ENCODE results near the gene ITPKB. TPM values are rescaled to one million over a fixed set of nuclear protein-coding genes. Genes with fewer than 3 reads are reported as not detected.
"Not testable (repeated sequence)": the region's sequence is repeated elsewhere in the genome, so short reads cannot be mapped to it uniquely, and the experiment has no call there.

ITPKB gene
- total RNA-seq, 2 experiments from 2014 or later: 43.6 to 44.4 TPM

DNA sequence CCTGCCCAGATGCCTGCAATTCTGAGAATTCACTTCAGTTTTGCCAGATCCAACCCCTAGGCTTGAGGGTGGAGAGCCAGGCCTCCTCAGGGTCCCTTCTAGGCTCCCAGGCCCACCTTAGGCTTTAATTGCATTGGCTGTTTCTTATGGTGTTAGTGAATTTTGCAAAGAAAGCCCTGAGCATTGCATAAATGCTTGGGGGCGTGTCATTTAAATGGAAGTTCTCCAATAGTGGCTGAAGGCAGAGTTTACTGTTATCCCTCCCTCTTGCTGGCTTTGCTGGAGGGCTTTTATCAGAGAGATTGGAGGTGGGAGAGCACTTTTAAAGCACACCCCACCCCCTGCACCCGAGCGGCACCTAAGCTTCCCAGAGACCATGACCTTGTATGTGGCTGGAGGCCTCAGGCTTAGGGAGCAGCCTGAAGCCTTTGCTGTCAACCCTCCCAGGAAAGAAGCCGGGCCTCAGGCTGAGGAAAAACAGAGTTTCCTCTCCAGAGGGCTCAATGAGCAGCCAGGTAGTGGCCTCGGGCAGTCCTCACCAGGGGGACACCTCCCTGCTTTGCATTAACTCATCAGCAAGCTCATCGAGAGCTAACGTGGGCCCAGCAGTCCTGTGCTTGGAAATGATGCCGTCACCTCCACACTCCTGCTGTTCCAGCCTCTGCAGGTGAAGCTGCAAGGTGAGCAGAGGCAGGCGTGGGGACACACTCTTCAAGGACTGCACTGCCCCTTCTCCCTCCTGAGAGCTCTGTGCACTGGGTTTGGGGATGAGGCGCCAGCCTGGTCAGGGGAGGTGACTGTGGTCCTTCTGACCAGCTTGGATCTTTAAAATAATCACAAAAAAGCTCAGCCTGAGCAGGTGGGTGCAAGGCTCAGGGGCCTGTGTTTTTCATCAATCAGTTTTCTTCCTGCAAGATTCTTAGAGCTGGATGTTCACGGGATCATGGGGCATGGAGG lies 132.5 kb downstream of the ITPKB start:
- no peaks in the 10 kb centered on the region for H3K27me3 Mint-ChIP-seq
- H3K36me3 Mint-ChIP-seq (ENCODE audit: low read depth): no peaks in the 10 kb centered on the region
- CTCF ChIA-PET: interaction anchor here (0.8 to 1.3 kb wide), 4 partner anchors 18 to 182 kb away, joined by 3 to 4 read pairs (median 4); partner anchors contain the start of gene STUM
- POLR2A ChIA-PET: no interaction called here
- no peak overlapping the region for H3K27ac Mint-ChIP-seq
- no peak for DNase-seq
- no peaks in the 10 kb centered on the region for H3K4me1 Mint-ChIP-seq
- H3K9me3 Mint-ChIP-seq: no peaks in the 10 kb centered on the region
- H3K4me3 Mint-ChIP-seq: no peak overlapping the region

- Mint-ChIP-seq H3K9me3 (no peaks in the 10 kb centered on the region), H3K27me3 (no peaks in the 10 kb centered on the region), H3K27ac (no peak overlapping the region), H3K4me1 (no peaks in the 10 kb centered on the region), H3K4me3 (no peak overlapping the region), H3K36me3 (ENCODE audit: low read depth) (no peaks in the 10 kb centered on the region)
- DNase-seq: no peak
- POLR2A ChIA-PET: no interaction called here
- CTCF ChIA-PET: interaction anchor here (1.3 kb wide), 1 partner anchor 21 kb away, joined by 4 read pairs; no protein-coding TSS in a partner anchor
Observed at GRCh38 chr1:226605318-226605950, 133.6 kb downstream of the ITPKB start.

GRCh38 chr1:226604560-226605317 lies 134.3 kb downstream of the ITPKB start:
- no peak overlapping the region for H3K4me3 Mint-ChIP-seq
- H3K4me1 Mint-ChIP-seq: no peaks in the 10 kb centered on the region
- DNase-seq: no peak
- H3K36me3 Mint-ChIP-seq (ENCODE audit: low read depth): no peaks in the 10 kb centered on the region
- H3K27ac Mint-ChIP-seq: no peak overlapping the region
- H3K27me3 Mint-ChIP-seq: no peaks in the 10 kb centered on the region
- ChIA-PET POLR2A (no interaction called here), CTCF (interaction anchor here (1.0 kb wide), 1 partner anchor 9 kb away, joined by 4 read pairs; no protein-coding TSS in a partner anchor)
- H3K9me3 Mint-ChIP-seq: no peaks in the 10 kb centered on the region

- no peaks in the 10 kb centered on the region for H3K36me3 Mint-ChIP-seq (ENCODE audit: low read depth)
- no peaks in the 10 kb centered on the region for H3K4me1 Mint-ChIP-seq
- H3K27ac Mint-ChIP-seq: no peak overlapping the region
- no peak overlapping the region for H3K4me3 Mint-ChIP-seq
- CTCF ChIA-PET: interaction anchor here (1.0 kb wide), 1 partner anchor 10 kb away, joined by 4 read pairs; no protein-coding TSS in a partner anchor
- H3K9me3 Mint-ChIP-seq: no peaks in the 10 kb centered on the region
- no peak for DNase-seq
- POLR2A ChIA-PET: no interaction called here
- no peaks in the 10 kb centered on the region for H3K27me3 Mint-ChIP-seq
Observed at GRCh38 chr1:226603858-226604559, 135.1 kb downstream of the ITPKB start.

- Mint-ChIP-seq H3K4me1 (no peaks in the 10 kb centered on the region), H3K36me3 (ENCODE audit: low read depth) (no peaks in the 10 kb centered on the region)
- POLR2A ChIA-PET: interaction anchor here (0.9 kb wide), 1 partner anchor 24 kb away, joined by 3 read pairs; no protein-coding TSS in a partner anchor
Observed at GRCh38 chr1:226603022-226603857, 135.8 kb downstream of the ITPKB start.

GRCh38 chr1:226602186-226603021 lies 136.7 kb downstream of the ITPKB start:
- Mint-ChIP-seq H3K36me3 (ENCODE audit: low read depth) (no peaks in the 10 kb centered on the region), H3K4me1 (no peaks in the 10 kb centered on the region), H3K9me3 (no peaks in the 10 kb centered on the region), H3K27ac (no peak overlapping the region), H3K4me3 (no peak overlapping the region), H3K27me3 (peaks cover 7% of the 10 kb centered on the region)
- no peak for DNase-seq
- CTCF ChIA-PET: no interaction called here
- POLR2A ChIA-PET: interaction anchor here (0.9 kb wide), 1 partner anchor 23 kb away, joined by 3 read pairs; no protein-coding TSS in a partner anchor

More at GRCh38 chr1:226603022-226603857, 135.8 kb downstream of the ITPKB start:
- Mint-ChIP-seq H3K9me3 (no peaks in the 10 kb centered on the region), H3K27me3 (peaks cover 7% of the 10 kb centered on the region), H3K4me3 (no peak overlapping the region), H3K27ac (no peak overlapping the region)
- CTCF ChIA-PET: no interaction called here
- DNase-seq: no peak

DNA sequence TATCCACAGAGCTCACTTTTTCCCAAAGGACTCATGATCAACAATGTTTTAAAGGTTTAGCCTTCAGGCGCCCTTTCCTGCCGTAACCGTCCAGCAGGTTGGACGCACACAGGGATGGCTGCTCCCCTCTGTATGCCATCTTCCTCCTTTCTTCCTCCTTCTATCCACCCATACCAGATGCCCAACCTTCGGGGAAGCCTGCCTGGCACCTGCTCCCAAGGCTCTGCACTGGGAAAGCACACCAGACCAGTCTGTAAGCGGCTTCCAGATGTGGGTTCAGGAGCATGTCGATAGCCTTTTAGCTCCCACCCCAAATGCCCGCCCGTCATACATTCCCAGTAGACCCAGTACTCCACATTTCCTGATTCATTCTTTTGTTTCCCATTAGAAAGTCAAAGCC lies 137.6 kb downstream of the ITPKB start:
- Mint-ChIP-seq H3K9me3 (no peaks in the 10 kb centered on the region), H3K27ac (no peak overlapping the region), H3K4me3 (no peak overlapping the region), H3K36me3 (ENCODE audit: low read depth) (no peaks in the 10 kb centered on the region), H3K4me1 (no peaks in the 10 kb centered on the region), H3K27me3 (peaks cover 7% of the 10 kb centered on the region)
- DNase-seq: no peak
- POLR2A ChIA-PET: no interaction called here
- CTCF ChIA-PET: no interaction called here

DNA sequence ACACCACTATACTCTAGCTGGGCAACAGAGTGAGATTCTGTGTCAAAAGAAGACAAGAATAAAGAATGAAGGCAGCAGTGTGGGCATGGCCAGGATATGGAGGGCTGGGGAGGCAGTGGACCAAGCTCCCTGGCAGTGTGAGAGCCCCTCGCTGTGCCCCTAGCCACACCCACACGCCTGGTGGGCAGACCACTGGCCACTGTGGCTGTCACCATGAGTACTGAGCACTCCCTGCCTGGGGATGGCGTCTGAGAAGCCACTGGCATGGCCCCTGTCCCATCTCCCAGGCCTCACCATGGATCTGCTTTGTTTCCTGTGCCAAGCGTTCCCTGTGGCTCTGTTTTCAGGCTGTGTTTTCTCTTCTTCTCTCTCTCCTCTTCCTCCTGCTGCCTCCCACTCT lies 138.8 kb downstream of the ITPKB start:
- ChIA-PET POLR2A (no interaction called here), CTCF (no interaction called here)
- H3K27me3 Mint-ChIP-seq: peaks cover 7% of the 10 kb centered on the region
- H3K36me3 Mint-ChIP-seq (ENCODE audit: low read depth): no peaks in the 10 kb centered on the region
- DNase-seq: no peak
- H3K4me3 Mint-ChIP-seq: no peak overlapping the region
- no peaks in the 10 kb centered on the region for H3K4me1 Mint-ChIP-seq
- no peaks in the 10 kb centered on the region for H3K9me3 Mint-ChIP-seq
- H3K27ac Mint-ChIP-seq: no peak overlapping the region

- Mint-ChIP-seq H3K9me3 (no peaks in the 10 kb centered on the region), H3K36me3 (ENCODE audit: low read depth) (no peaks in the 10 kb centered on the region), H3K27ac (no peak overlapping the region), H3K4me1 (no peaks in the 10 kb centered on the region), H3K4me3 (no peak overlapping the region), H3K27me3 (peaks cover 7% of the 10 kb centered on the region)
- DNase-seq: no peak
- ChIA-PET CTCF (no interaction called here), POLR2A (no interaction called here)
Observed at GRCh38 chr1:226599636-226600238, 139.3 kb downstream of the ITPKB start.

DNA sequence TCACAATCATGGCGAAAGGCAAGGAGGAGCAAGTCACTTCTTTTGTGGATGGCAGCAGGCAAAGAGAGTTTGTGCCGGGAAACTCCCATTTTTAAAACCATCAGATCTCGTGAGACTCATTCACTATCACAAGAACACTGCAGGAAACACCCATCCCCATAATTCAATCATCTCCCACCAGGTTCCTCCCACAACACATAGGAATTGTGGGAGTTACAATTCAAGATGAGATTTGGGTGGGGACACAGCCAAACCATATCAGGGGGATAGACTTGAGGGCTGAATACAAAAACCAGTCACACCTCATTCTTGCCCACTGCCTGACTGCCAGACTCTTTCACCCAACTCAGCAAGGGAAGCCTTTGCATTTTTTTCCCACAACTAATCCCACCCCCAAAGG lies 140.1 kb downstream of the ITPKB start:
- H3K27me3 Mint-ChIP-seq; H3K9me3 Mint-ChIP-seq; H3K4me3 Mint-ChIP-seq; H3K36me3 Mint-ChIP-seq (ENCODE audit: low read depth); H3K4me1 Mint-ChIP-seq; H3K27ac Mint-ChIP-seq; DNase-seq; POLR2A ChIA-PET: not testable (repeated sequence)
- CTCF ChIA-PET: interaction anchor here (1.4 kb wide), 1 partner anchor 10 kb away, joined by 4 read pairs; no protein-coding TSS in a partner anchor

GRCh38 chr1:226598455-226598849 lies 140.6 kb downstream of the ITPKB start:
- POLR2A ChIA-PET: no interaction called here
- Mint-ChIP-seq H3K27me3 (peaks cover 10% of the 10 kb centered on the region), H3K4me1 (no peaks in the 10 kb centered on the region), H3K4me3 (no peak overlapping the region), H3K36me3 (ENCODE audit: low read depth) (no peaks in the 10 kb centered on the region), H3K27ac (no peak overlapping the region), H3K9me3 (no peaks in the 10 kb centered on the region)
- CTCF ChIA-PET: interaction anchor here (1.4 kb wide), 1 partner anchor 10 kb away, joined by 4 read pairs; no protein-coding TSS in a partner anchor
- no peak for DNase-seq
